Fibroblast of skin of left quadriceps (primary cell): Measurements from ENCODE around the gene ROBO1.
A peak's percentile ranks its signal among the peaks of the same experiment; 100 is the strongest.
"Not testable (repeated sequence)": the region's sequence is repeated elsewhere in the genome, so short reads cannot be mapped to it uniquely, and the experiment has no call there.

Experiments used
- DNase-seq, 2 experiments: peaks; one replicate each; pipeline ENCODE4 v3.0.0-alpha.2; 2013; ENCODE audit warnings: low read depth in 2 of 2

ROBO1 gene

GRCh38 chr3:79555655-79556054, 212.1 kb downstream of the ROBO1 start:
- no peak for DNase-seq

- DNase-seq: no peak
These were observed 215.8 kb downstream of the ROBO1 start for GRCh38 chr3:79551997-79552396.

GRCh38 chr3:79551321-79551892, 216.4 kb downstream of the ROBO1 start:
- no peak for DNase-seq

GRCh38 chr3:79543218-79543982, 224.4 kb downstream of the ROBO1 start:
- no peak for DNase-seq

GRCh38 chr3:79534727-79535126, 233.1 kb downstream of the ROBO1 start:
- DNase-seq: no peak

- no peak for DNase-seq
These were observed 236.1 kb downstream of the ROBO1 start for GRCh38 chr3:79531566-79532295.

GRCh38 chr3:79521221-79521848, 246.5 kb downstream of the ROBO1 start:
- peak; percentile 25 to 33 for DNase-seq

GRCh38 chr3:79517766-79518413, 249.9 kb downstream of the ROBO1 start:
- peak in 1 of 2 experiments; percentile 17 for DNase-seq

GRCh38 chr3:79516795-79517194, 251.0 kb downstream of the ROBO1 start:
- DNase-seq: no peak

- DNase-seq: no peak
These were observed 252.7 kb downstream of the ROBO1 start for GRCh38 chr3:79515072-79515471.

GRCh38 chr3:79514069-79514468, 253.7 kb downstream of the ROBO1 start:
- no peak for DNase-seq

GRCh38 chr3:79506751-79507150, 261.0 kb downstream of the ROBO1 start:
- no peak for DNase-seq

GRCh38 chr3:79502216-79502681, 265.5 kb downstream of the ROBO1 start:
- not testable (repeated sequence) for DNase-seq

- DNase-seq: no peak
These were observed 270.2 kb downstream of the ROBO1 start for GRCh38 chr3:79497447-79498111.

GRCh38 chr3:79491029-79491641, 276.7 kb downstream of the ROBO1 start:
- DNase-seq: peak; percentile 62 to 67

- peak; percentile 76 to 78 for DNase-seq
These were observed 277.4 kb downstream of the ROBO1 start for GRCh38 chr3:79490165-79491028.

- no peak for DNase-seq
These were observed 279.4 kb downstream of the ROBO1 start for GRCh38 chr3:79488407-79488806.

GRCh38 chr3:79480746-79481145, 287.1 kb downstream of the ROBO1 start:
- no peak for DNase-seq

- DNase-seq: no peak
These were observed 289.2 kb downstream of the ROBO1 start for GRCh38 chr3:79478620-79479019.

- DNase-seq: no peak
These were observed 290.6 kb downstream of the ROBO1 start for GRCh38 chr3:79477242-79477641.
